Esophagus squamous epithelium (tissue), 5 donors: Measurements from ENCODE around the gene ISOC2. TPM values are rescaled to one million over a fixed set of nuclear protein-coding genes. Genes with fewer than 3 reads are reported as not detected.

Experiments
- DNase-seq: peaks from one replicate; lab custom pipeline; 2025; lab: John Stamatoyannopoulos, UW
- H3K27ac ChIP-seq, 4 donors: fragments of 200-600 bp; sonication (generic); one replicate each; pipeline ENCODE4 v1.5.1; 2016 to 2019; ENCODE audit warnings: mild to moderate bottlenecking in 1 of 4
- H3K27me3 ChIP-seq, 4 donors: fragments of 200-600 bp; sonication (generic); 1 replicate in 3 of 4; 2 replicates in 1 of 4; pipeline versions ENCODE4 v1.5.1 to v1.6.0; 2017 to 2021; ENCODE audit warnings: antibody characterized with exemption in 1 of 4
- H3K36me3 ChIP-seq, 3 donors: fragments of 200-600 bp; sonication (generic); one replicate each; pipeline ENCODE4 v1.5.1; 2016 to 2019
- H3K4me1 ChIP-seq, 3 donors: fragments of 200-600 bp; sonication (generic); one replicate each; pipeline ENCODE4 v1.5.1; 2017 to 2019
- H3K4me3 ChIP-seq, 4 donors: fragments of 200-600 bp; sonication (generic); 1 replicate in 3 of 4; 2 replicates in 1 of 4; pipeline ENCODE4 v1.5.1; 2016 to 2019; ENCODE audit warnings: mild to moderate bottlenecking in 2 of 4, moderate library complexity in 1 of 4
- H3K9me3 ChIP-seq, 3 donors: fragments of 200-600 bp; sonication (generic); one replicate each; pipeline ENCODE4 v1.5.1; 2016 to 2019
- CTCF ChIP-seq, 6 experiments: fragments of 450-650 bp in 4 of 6; fragments of 200-600 bp in 2 of 6; sonication (generic) in 2 of 6; IDR thresholded peaks; one replicate each; pipeline ENCODE4 v1.5.1; 2016 to 2019; ENCODE audit warnings: antibody characterized with exemption in 6 of 6, mild to moderate bottlenecking in 4 of 6, moderate library complexity in 4 of 6
- POLR2A ChIP-seq, 4 donors: fragments of 450-650 bp; IDR thresholded peaks; one replicate each; pipeline ENCODE4 v1.6.1; 2017; ENCODE audit warnings: antibody characterized with exemption in 4 of 4, mild to moderate bottlenecking in 4 of 4, moderate library complexity in 3 of 4
- WGBS, 2 donors: methylation state at CpG; one replicate each; pipeline ENCODE4 v1.1.5; 2018; 5-methylcytosine and 5-hydroxymethylcytosine counted together
- intact Hi-C: fragments of 100-400 bp; cut with DNase I; formaldehyde crosslinking; loops from one replicate; pipeline ENCODE4 v1.15.0; 2022
- total RNA-seq, 4 donors: library from RNA; depleted of rRNA; stranded (reverse); fragments of >200 nt; gene quantifications; one replicate each; pipeline ENCODE4 v1.1.0, GENCODE V29; 2016
- donor health status: DM: yes; HTN: yes; CAD: no.

Gene ISOC2
- total RNA-seq, 4 donors from 2014 or later, result 60.5 to 98.1 (median 78.7) TPM

- Histone ChIP-seq H3K27ac (peak overlapping the region; percentile 64 to 94 (median 88)), H3K4me3 (peak overlapping the region in 1 of 4 donors; percentile 34), H3K36me3 (peaks cover 0 to 20% (median 14%) of the 10 kb centered on the region in 3 donors), H3K27me3 (peaks cover 0 to 19% (median 0%) of the 10 kb centered on the region in 4 donors), H3K4me1 (peaks cover 43 to 77% (median 51%) of the 10 kb centered on the region in 3 donors), H3K9me3 (no peaks in the 10 kb centered on the region)
- no peak for DNase-seq
- TF ChIP-seq CTCF (IDR thresholded peaks at IDR 0.05) (no peak), POLR2A (IDR thresholded peaks at IDR 0.05) (no peak)
- 18 to 21% methylated on average over 18 to 19 of the region's 27 CpGs for WGBS, 2 donors
- intact Hi-C loops, result no loop called here
Observed at GRCh38 chr19:55486971-55487923, 25.8 kb upstream of the ISOC2 start.

- DNase-seq, result no peak
- WGBS, 2 donors, result 85 to 89% methylated on average over 7 to 12 of the region's 53 CpGs
- H3K27me3 ChIP-seq, result peaks cover 0 to 16% (median 0%) of the 10 kb centered on the region in 4 donors
- peaks cover 35 to 68% (median 42%) of the 10 kb centered on the region in 3 donors for H3K4me1 ChIP-seq
- peak overlapping the region; percentile 77 to 94 (median 88) for H3K27ac ChIP-seq
- no peak overlapping the region for H3K4me3 ChIP-seq
- peaks cover 0 to 30% (median 21%) of the 10 kb centered on the region in 3 donors for H3K36me3 ChIP-seq
- TF ChIP-seq POLR2A (IDR thresholded peaks at IDR 0.05), result no peak
- no peak for TF ChIP-seq CTCF (IDR thresholded peaks at IDR 0.05)
- intact Hi-C loops, result no loop called here
- no peaks in the 10 kb centered on the region for H3K9me3 ChIP-seq
Observed at GRCh38 chr19:55486043-55486970, 24.9 kb upstream of the ISOC2 start.

GRCh38 chr19:55485439-55486011, 24.1 kb upstream of the ISOC2 start:
- H3K9me3 ChIP-seq, result no peaks in the 10 kb centered on the region
- H3K27ac ChIP-seq, result peak overlapping the region; percentile 77 to 94 (median 88)
- H3K4me1 ChIP-seq, result peaks cover 35 to 61% (median 42%) of the 10 kb centered on the region in 3 donors
- DNase-seq, result no peak
- H3K27me3 ChIP-seq, result peaks cover 0 to 9% (median 0%) of the 10 kb centered on the region in 4 donors
- peaks cover 0 to 37% (median 21%) of the 10 kb centered on the region in 3 donors for H3K36me3 ChIP-seq
- H3K4me3 ChIP-seq, result peak overlapping the region; percentile 27 to 82 (median 56)
- 52 to 100% methylated on average over 1 to 2 of the region's 18 CpGs for whole genome bisulfite sequencing, 2 donors
- TF ChIP-seq CTCF (IDR thresholded peaks at IDR 0.05) (no peak), POLR2A (IDR thresholded peaks at IDR 0.05) (no peak)
- intact Hi-C loops, result no loop called here

- no peak for DNase-seq
- TF ChIP-seq CTCF (IDR thresholded peaks at IDR 0.05) (no peak), POLR2A (IDR thresholded peaks at IDR 0.05) (no peak)
- no peaks in the 10 kb centered on the region for H3K9me3 ChIP-seq
- peak within 1 kb of the TSS; percentile 77 to 94 (median 88) for H3K27ac ChIP-seq
- WGBS, 2 donors, result 0% methylated on average over 11 to 30 of the region's 78 CpGs
- H3K4me1 ChIP-seq, result peaks cover 35 to 61% (median 42%) of the 10 kb centered on the region in 3 donors
- intact Hi-C loops, result no loop called here
- peaks cover 0 to 9% (median 0%) of the 10 kb centered on the region in 4 donors for H3K27me3 ChIP-seq
- peak within 1 kb of the TSS; percentile 27 to 82 (median 56) for H3K4me3 ChIP-seq
- H3K36me3 ChIP-seq, result peaks cover 0 to 37% (median 21%) of the 10 kb centered on the region in 3 donors
Observed at GRCh38 chr19:55484593-55485438, 23.4 kb upstream of the ISOC2 start, which contains the start of gene NAT14. Gene NAT14 (plus strand): TSS chr19:55485188. CDS start chr19:55485709, 521 bp downstream.
